Kidney (tissue), 2 donors: Measurements from ENCODE around the gene TAF10. TPM values are rescaled to one million over a fixed set of nuclear protein-coding genes. Genes with fewer than 3 reads are reported as not detected.

ENCODE experiments used
- polyA plus RNA-seq: library from polyadenylated mRNA; stranded (reverse); fragments of 350-450 nt; fragmentation: Illumina TruSeq; extraction: RNeasy Lipid Tissue Mini Kit (QIAGEN cat#74804); gene quantifications from one replicate; pipeline ENCODE4 v1.2.3, GENCODE V29; 2014; ENCODE audit warnings: low read depth, low replicate concordance; ENCODE audit not compliant: insufficient read depth
- total RNA-seq: library from RNA; stranded (reverse); fragmentation: NEBNext Ultra II Directional; extraction: Animal tissue kit (Norgen Biotek cat#: 25700); gene quantifications from one replicate; pipeline ENCODE4 v1.2.1, GENCODE V29; 2021
- donor health status: DM: yes; HTN: yes; CAD: no.

The TAF10 gene
- total and polyA plus RNA-seq, 2 donors from 2014 or later, result 136 to 250 TPM

Other genes with a start within 250 kb of the TAF10 start
- gene SMPD1, start 221.7 kb downstream of the TAF10 start, total RNA-seq, result 76.0 TPM
- 155 TPM for gene SMPD1, start 221.7 kb downstream of the TAF10 start, polyA plus RNA-seq
- 43.7 TPM for gene APBB1, start 193.1 kb downstream of the TAF10 start, total RNA-seq
- gene APBB1, start 193.1 kb downstream of the TAF10 start, polyA plus RNA-seq, result 67.2 TPM
- gene HPX, start 171.2 kb downstream of the TAF10 start, total RNA-seq, result 1.3 TPM
- gene HPX, start 171.2 kb downstream of the TAF10 start, polyA plus RNA-seq, result 0.88 TPM
- 20.8 TPM for gene TRIM3, start 138.3 kb downstream of the TAF10 start, total RNA-seq
- gene TRIM3, start 138.3 kb downstream of the TAF10 start, polyA plus RNA-seq, result 10.8 TPM
- gene ARFIP2, start 130.9 kb downstream of the TAF10 start, total RNA-seq, result 45.6 TPM
- gene ARFIP2, start 130.9 kb downstream of the TAF10 start, polyA plus RNA-seq, result 62.3 TPM
- gene TIMM10B, start 130.7 kb downstream of the TAF10 start, total RNA-seq, result 44.7 TPM
- gene TIMM10B, start 130.7 kb downstream of the TAF10 start, polyA plus RNA-seq, result 34.6 TPM
- 10.1 TPM for gene DNHD1, start 114.9 kb downstream of the TAF10 start, total RNA-seq
- gene DNHD1, start 114.9 kb downstream of the TAF10 start, polyA plus RNA-seq, result 3.5 TPM
- gene RRP8, start 8.6 kb downstream of the TAF10 start, total RNA-seq, result 23.4 TPM
- gene RRP8, start 8.6 kb downstream of the TAF10 start, polyA plus RNA-seq, result 29.8 TPM
- gene ILK, start 8.4 kb downstream of the TAF10 start, total RNA-seq, result 170 TPM
- 149 TPM for gene ILK, start 8.4 kb downstream of the TAF10 start, polyA plus RNA-seq
- gene TPP1, start 7.2 kb upstream of the TAF10 start, total RNA-seq, result 84.2 TPM
- 115 TPM for gene TPP1, start 7.2 kb upstream of the TAF10 start, polyA plus RNA-seq
- 17.0 TPM for gene DCHS1, start 43.6 kb upstream of the TAF10 start, total RNA-seq
- 2.4 TPM for gene DCHS1, start 43.6 kb upstream of the TAF10 start, polyA plus RNA-seq
- 44.0 TPM for gene MRPL17, start 71.1 kb upstream of the TAF10 start, total RNA-seq
- gene MRPL17, start 71.1 kb upstream of the TAF10 start, polyA plus RNA-seq, result 121 TPM
- 0.19 TPM for gene OR2AG2, start 159.8 kb upstream of the TAF10 start, total RNA-seq
- gene OR2AG2, start 159.8 kb upstream of the TAF10 start, polyA plus RNA-seq, result not detected
- not detected for gene OR2AG1, start 170.8 kb upstream of the TAF10 start, total RNA-seq
- not detected for gene OR2AG1, start 170.8 kb upstream of the TAF10 start, polyA plus RNA-seq
- 0.25 TPM for gene OR6A2, start 187.5 kb upstream of the TAF10 start, total RNA-seq
- gene OR6A2, start 187.5 kb upstream of the TAF10 start, polyA plus RNA-seq, result not detected
- gene OR10A5, start 233.5 kb upstream of the TAF10 start, total RNA-seq, result not detected
- not detected for gene OR10A5, start 233.5 kb upstream of the TAF10 start, polyA plus RNA-seq